ENCODE measurements around the gene CFAP65.
A peak's percentile ranks its signal among the peaks of the same experiment; 100 is the strongest.

The CFAP65 gene

DNA sequence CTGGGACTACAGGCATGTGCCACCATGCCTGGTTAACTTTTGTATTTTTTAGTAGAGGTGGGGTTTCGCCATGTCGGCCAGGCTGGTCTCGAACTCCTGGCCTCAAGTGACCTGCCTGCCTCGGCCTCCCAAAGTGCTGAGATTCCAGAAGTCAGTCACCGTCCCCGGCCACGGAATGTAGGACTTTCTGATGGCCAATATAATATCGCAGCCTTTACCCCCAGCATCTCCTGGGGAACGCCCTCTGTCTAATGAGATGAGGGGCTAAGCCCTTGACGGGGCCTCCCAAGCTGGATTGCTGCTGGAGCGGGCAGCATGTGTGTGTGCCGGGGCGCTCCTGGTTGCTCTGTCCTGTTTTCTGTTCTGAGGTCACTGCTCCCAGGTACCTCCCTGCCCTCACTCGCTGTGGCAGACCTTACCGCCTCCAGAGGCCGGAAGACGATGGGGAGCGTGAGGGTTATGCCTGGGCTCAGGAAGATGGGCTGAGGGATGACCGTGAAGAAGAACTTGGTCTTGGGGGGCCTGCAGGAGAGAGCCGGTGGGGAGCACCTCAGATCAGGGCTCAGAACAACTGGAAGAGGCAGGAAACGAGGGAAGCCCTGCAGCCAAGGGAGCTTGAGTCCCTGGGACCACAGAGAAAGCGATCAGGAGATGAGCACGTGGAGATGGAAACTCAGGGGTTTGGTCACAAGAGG, 9.1 kb downstream of the CFAP65 start:
- no peak for DNase-seq (ENCODE audit: low spot score)

DNA sequence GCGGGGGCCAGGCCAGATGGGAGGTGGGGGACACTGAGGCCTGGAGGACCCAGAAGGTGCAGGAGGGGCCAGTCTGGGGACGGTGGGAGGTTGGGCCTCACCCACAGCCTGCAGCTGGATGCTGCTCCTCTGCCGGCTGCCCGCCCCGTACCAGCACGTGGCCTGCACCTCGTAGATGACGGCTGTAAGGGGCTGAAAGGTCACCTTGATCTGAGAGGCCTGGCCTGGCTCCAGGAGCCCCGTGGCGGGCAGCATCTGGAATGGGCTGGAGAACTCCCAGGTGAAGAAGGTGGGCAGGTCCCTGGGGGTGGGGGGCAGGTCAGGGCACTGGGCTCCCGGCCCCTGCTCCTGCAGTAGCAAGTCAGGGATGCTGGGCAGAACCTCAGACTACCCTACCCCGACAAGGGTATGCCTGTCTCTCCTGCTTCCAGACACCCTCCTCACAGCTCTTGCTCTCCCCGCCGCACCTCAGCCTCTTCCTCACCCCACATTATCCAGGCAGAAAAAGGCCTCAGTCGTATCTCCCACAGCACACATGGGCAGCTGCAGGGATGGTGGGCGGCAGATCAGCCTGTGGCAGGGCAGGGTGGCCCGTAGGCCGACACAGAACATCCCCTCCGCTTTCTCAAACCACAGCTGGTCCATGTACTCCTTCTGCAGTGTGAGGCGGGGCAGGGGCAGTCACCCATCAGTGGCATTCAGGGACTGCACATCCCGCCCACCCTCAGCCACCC, 10.1 kb downstream of the CFAP65 start:
- no peak for DNase-seq (ENCODE audit: low spot score)

DNA sequence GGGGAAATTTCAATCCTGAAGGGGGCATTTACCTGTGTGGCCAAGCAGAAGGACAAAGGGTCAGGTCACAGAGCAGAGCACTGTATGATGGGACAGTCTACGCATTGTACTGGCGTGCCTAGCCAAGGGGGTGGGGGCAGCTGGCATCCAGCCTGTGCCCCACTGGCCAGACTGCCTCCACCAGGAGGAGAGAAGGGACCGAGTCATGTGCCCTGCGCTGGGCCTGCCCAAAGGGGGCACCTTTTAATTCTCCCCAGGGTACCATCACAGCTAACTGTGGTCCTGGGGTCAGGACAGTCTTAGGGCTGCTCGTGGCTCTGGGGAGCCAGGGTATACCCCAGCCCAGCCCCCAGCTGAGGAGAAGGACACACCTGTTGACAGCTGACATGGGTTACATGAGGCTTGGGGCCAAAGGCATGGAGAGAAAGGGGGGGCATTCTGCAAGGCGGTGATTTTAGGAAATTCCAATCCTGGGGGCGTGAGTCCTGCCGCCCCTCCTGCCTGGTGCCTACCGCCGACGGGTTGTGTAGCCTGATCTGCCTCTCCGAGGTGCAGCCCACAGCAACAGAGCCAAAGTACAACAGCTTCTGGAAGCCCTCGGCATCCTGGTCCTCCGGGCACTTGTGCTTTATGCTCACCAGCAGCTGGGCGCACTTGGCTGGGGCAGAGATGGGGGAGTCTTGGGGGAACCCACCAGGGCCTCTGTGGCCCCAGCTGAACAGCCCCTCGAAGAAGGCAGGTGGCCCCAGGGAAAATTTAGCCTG, 11.0 kb downstream of the CFAP65 start:
- no peak for DNase-seq (ENCODE audit: low spot score)

DNA sequence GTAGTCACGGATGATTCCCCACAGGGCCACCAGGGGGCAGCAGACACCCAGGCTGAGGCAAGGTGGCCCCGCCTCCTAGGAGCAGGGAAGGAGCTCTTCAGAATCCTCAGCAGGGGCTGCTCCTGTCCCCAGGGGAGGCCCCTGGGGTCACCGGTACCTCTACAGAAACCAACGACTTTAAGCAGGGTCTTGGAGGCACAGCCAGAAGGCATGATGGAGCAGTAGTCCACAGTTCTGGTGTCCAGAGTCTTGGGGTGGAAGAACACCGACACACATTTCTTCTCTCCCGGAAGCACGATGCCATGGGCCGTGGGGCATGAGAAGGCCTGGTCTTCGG, 11.5 kb downstream of the CFAP65 start:
- peak; percentile 79 for DNase-seq (ENCODE audit: low spot score)

DNA sequence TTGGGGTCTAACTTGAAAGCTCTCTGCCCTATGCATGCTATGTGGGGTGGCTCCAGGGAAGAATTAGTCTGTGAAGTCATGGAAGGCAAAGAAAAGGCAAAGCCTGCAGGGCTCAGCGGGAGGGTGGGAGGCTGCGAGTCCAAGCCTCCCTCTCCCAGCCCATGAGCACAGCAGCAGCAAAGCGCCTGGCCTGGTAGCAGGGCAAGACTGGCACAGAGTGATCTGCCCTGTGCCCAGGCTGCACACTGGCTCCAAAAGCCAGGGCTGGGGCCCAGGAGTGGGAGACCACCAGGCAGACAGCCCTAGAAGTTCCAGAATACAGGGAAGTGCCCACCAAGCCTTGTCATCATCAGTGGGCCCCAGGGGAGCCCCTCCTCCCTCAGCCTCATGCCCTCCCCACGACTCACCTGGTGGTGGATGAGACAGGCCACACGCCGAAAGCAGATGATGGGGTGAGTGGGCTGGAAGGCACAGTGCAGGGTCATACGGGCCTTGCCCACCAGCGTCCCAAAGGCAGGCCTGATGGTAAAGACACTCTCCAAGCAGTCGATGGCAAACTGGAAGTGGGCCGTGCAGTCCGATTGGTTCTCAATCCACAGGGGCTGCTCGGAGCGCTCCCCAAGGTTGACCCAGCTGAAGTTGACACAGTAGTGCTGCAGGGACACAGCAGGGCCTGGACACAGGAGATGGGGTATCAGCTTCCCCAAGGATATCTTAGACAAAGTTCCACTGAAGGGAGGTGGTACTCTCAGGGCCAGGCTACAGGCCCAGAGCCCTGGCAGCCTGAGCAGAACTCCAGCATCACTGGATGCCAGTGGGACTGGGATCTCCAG, 12.1 kb downstream of the CFAP65 start:
- no peak for DNase-seq (ENCODE audit: low spot score)

DNA sequence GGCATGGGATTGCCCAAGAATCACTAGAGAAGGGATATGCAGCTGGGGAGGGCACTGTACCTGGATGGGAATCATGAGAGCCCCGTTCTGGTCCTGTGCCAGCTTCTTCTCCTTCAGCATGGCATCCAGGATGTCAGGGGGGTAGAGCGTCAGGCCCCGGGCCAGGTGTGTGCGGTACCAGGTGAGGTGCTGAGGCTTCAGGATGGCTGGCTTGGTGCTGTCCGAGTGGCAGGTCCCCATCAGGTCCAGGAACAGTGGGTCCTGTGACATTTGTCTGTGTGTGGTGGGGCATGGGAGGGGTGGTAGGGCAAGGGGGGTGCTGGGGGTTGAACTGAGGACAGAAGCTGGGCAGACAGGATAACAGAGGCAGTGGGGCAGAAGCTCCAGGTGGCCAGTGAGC, 13.2 kb downstream of the CFAP65 start:
- DNase-seq (ENCODE audit: low spot score), result no peak

DNA sequence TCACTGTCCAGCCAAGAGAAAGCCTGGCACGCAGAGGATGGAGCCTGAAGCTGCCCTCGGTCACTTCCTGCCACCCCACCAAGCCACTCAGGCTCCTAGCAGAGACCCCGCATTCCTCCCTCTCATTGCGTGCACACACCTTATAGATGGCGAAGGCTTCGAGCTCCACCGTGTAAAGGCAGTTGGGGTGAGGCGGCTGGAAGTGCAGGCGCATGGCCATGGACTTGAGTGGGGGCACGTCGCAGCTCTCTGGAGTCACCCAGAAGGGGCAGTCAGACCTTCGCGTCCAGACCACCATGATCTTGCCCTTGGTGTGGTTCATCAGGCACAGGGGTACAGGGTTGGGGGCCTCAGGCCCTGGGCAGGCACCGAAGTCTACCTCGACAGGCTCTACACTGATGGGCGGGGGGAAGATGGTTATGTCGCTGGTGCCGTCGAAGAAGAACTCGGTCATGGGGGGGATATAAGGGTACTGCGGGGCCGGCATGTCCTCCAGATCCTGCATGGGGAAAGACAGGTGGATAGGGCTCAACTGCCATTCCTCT, 13.7 kb downstream of the CFAP65 start:
- no peak for DNase-seq (ENCODE audit: low spot score)

DNA sequence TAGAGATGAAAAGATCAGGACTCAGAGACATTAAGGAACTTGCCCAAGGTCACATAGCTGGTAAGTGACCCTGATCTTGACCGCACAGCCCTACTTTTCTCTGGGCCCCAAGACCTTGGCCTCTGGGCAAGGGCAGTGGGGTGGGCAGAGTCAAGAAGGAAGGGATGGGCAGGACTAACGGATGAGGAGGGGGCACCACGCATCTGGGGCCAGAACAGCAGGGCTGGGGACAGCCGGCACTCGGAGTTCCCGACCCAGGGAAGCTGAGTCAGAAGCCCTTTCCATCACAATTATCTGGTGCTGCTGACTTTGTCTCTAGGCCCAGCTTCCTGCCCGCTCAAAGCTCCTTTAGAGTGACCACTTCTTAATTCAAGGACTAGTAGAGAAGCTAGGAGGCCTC, 14.4 kb downstream of the CFAP65 start:
- DNase-seq (ENCODE audit: low spot score), result no peak

DNA sequence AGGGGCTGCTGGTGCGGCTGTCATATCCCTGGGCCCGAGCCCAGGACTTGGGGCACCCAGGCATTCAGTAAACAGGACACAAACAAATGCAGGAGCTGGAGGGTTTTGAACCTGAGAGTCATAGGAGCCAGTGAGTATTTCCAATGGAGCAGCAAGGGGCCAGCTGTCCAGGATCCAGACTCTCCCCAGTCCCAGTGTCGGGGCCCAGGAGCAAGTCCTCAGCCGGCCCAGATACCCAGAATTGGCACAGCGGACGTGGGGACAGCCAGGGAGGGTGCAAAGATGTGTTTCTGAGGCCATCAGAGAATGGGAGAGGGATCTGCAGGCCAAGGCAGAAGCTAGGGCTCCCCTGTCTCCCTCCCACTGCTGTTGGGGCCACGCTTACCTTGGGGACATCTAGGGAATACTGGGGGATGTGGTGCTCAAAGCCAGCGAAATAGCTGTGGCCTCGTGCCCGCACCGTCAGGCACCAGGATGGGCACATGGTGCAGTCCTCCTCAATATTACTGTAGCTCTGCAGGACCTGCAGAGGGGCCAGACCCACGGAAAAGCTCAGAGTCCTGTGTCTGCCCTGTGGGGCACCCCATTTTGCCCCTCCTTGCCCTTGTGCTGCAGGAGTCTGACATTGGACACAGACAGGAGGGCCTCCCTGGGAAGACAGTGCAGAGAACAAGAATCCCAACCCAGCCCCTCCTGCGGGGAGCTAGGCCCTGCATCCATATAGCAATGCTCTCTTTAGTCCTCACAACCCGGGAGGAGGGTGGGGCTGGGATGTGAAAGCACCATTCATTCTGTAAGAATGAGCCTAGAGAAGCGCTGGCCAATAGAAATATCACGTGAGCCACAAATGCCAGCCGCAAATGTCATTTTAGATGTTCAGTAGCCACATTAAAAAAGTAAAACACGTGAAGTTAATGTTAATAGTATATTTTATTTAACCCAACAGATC, 15.4 kb downstream of the CFAP65 start:
- DNase-seq (ENCODE audit: low spot score), result no peak

DNA sequence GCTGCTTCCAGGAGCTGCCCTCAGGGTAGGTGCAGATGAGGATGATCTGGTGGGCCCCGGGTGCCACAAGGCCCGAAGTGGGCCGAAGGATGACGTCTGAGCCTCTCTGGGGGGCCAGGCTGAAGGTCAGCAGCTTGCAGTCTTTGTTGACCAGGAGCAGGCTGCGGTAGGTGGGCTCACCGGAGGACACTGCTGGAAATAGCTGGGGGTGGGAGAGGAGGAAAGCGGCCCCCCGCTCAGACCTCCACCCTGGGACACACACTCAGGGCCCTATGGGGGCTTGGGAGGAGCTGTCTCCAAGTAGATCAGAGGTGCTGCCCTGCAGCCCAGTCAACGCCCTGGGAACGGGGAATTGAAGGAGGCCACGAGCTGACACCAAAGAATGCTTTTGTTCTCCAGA, 17.3 kb downstream of the CFAP65 start:
- DNase-seq (ENCODE audit: low spot score), result no peak

DNA sequence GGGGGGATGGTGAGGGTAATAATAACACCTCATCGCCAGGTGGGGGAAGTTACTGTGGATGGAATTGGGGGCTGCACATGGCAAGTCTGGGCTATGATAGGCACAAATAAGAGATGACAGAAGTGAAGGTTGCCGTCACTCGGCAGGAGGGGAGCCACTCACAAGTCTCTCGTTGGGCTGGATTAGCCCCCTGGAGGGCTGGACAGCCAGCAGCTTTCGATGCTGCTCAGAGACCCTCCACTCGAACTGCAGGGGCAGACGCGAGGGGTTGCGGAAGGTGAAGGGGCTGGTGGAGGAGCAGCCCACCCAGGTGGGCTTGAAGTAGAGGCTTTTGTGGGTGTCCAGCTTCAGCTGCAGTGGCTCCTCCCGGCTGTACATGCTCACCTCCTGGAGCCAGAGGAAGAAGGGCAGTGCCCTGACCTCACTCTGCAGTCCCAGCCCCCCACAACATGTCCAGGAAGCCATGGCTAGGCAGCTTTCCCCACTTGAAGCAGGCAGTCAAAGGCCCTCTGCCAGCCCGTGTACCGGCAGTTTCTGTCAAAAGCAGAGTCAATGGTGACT, 18.2 kb downstream of the CFAP65 start:
- no peak for DNase-seq (ENCODE audit: low spot score)

DNA sequence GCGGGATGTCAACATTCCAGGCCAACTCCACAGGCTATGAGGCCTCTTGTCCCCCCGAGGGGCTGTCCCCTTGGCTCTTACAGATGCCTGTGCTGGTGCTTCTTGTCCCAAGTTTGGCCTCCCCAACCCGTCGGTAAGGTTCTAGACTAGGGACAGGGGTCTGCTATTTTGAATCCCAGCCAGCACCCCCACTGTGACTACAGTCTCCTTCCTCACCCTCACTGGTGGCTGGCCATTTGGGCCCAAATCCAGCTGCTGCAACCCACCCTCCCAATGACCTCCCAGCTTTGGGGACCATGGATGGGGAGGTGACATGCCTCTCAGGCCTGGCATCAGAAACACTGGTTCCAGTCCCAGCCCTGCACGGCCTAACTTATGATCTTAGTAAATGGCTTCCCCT, 18.7 kb downstream of the CFAP65 start:
- DNase-seq (ENCODE audit: low spot score), result no peak

DNA sequence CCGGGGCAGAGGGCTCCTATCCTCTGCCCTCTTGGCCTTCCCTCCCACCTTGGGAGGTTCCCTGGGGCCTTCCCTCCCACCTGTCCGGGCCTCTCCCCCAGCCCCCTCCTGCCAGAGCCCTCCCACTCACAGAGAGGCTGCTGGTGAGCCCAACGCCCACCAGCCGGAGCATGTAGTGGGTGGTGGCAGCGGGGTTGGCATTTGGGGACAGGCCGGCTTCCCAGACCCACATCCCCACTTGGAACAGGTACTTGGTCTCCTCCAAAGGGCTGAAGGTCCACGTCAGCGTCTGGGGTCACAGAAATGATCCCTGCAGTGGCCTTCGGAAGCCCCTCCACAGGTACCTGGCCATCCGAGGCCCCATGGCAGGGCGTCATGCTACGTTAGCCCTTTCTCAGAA, 19.3 kb downstream of the CFAP65 start:
- DNase-seq (ENCODE audit: low spot score), result no peak

DNA sequence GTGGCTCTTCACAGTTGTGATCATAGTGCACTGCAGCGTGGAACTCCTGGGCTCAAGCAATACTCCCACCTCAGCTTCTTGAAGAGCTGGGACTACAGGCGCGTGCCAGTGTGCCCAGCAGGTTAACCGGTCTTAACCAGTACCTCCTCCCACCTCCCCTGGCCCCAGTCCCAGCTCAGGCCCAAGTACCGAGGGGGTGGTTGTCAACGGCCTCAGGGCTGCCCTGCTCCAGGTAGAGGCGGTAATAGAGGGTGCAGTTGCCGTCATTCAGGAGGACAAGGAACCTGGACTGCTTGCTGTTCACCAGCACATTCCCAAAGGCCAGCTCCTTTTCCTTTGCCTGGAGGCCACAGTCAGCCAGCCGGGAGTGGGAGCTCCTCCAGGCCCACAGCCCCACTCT, 19.7 kb downstream of the CFAP65 start:
- no peak for DNase-seq (ENCODE audit: low spot score)

DNA sequence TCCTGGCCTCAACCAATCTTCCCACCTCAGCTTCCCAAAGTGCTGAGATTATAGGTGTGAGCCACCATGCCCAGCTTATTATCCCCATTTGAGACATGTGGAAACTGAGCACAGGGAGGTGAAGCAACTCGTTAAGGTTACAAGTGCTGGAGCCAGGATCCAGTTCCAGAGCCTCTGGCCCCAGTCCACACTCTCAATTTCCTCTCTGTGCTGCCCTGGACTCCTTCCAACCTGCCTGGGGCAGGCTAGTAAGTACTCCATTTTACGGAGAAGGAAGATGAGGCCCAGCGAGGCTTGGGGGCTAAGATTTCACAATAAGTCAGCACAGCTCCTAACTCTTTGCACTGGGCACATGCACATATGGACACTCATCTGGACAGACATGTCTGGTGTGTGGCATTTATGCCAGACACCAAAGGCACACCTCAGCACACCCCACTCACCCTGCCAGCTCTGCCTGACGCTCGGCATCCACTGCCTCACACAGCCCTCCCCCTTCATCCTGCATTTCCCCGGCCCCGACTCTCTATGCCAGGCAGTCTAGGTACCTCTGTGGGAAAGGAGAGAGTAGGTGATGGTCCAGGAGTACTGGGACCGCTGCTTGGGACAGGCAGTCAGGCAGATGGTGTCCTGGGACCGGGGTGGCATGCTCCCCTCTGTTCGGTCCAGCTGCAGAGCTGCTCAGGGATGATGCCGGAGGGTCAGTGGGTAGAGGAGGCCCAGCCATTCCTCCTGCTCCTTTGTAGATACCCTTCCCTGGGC, 20.5 kb downstream of the CFAP65 start:
- no peak for DNase-seq (ENCODE audit: low spot score)

DNA sequence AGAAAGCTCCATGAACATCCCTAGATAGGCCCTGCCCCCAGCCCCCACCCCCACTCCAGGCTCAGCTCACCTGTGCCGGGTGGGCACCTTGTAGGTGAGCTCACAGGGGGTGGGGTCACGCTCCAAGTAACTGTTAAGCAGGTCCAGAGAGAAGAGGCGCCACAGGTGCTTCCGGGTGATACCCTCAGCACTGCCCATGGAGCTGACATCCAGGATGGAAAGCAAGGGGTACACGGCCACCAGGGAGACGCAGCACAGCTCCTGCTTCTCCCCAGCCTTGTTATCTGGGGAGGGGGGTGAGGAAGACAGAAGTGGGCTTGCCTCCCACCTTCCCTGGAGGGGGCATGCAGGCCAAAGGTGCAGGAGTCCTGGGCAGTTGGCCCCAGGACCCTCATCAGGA, 21.9 kb downstream of the CFAP65 start:
- no peak for DNase-seq (ENCODE audit: low spot score)

DNA sequence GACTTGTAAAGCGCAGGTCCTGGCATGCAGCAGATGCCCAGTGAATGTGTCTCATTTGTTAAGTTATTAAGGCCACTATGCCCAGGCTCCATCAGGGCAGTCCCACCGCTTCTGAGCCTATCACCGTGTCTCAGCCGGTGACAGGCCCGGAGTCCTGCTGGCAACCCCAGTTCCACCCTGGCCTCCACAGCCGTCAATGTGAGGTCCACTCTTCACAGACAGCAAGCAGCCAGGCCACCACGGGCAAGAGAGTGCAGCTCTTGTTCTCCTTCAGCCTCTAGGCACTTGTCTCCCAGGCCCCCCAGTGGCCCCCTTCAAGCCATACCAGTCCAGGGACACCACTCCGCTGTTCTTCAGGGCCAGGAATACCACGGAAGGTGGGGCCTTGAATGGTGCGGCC, 22.6 kb downstream of the CFAP65 start:
- no peak for DNase-seq (ENCODE audit: low spot score)

DNA sequence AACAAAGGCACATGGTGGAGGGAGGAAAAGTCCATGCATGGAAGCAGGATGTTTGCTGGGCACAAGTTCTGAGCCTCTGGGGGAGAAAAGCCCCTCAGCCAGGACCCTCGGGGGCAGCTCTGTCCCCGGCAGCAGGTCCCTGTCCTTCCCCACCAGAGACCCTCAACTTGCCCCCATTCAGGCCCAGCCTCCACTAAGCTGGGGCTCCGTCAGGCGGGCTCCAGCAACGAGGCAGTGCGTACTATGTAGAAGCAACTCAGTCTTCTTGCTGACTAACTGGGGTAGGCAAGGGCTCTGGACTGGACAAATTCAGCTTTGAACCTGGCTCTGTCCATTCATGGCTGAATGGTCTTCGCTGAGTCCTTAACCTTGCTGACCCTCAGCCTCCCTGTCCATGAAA, 23.0 kb downstream of the CFAP65 start:
- no peak for DNase-seq (ENCODE audit: low spot score)

DNA sequence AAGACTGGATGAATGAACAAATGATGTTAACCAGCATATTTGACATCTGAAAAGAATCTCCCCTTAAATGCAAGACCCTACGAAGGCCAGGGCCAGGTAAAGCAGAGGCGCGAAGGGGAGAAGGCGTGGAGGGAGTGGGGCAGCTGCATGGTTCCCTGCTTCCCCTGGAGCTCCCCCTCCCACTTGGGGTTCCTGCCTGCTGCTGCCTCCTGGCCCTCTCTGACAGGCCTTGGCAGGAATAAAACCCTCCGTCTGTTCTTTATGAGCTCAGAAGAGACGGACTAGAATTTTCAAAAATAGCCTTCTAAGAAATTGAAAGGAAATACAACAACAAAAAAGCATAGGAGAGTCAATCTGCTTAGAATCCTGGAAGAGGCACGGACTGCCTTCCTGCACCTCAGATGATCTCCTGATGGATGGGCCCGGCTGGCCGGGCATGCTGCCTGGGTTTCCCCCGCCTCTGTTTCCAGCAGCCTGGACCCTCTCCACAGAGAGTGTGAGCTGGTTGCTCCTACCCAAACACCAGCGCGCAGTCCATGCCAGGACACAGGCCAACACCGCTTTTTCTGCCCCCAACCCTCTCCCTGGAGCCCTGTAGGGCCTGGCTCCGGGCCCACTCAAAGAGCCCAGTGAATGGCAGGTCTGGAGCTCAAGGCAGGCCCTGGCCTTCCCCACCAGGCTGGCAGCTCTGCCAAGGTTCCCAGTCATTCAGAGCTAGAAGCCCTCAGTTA, 23.9 kb downstream of the CFAP65 start:
- DNase-seq (ENCODE audit: low spot score), result no peak

Data from LoVo (cell line).